ENCODE results near the gene ABHD17C.

DNA sequence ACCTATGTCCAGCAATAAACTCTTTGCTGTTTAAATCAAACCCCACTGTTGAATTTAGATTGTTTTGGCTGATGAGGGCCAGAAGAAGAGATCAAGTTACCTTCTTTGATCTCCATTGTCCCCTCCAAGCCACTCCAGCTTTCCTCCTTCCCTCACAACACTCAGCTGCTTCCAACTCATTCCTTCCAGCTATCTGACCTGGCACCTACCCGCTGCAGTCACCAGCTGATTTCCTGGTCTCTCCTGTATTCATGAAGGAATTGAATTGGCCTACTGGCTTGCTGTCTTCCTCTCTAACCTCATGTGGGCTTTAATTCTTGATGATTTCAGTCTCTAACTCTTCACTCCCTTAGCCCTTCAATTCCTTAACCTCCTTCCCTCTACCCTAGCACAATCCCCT is 40.8 kb upstream of the ABHD17C start:
- TF ChIP-seq CBX2 (IDR thresholded peaks at IDR 0.05; ENCODE audit: borderline replicate concordance, low read depth) (no peak), POLR2A (IDR thresholded peaks at IDR 0.05; ENCODE audit: low read length) (no peak)
- TF ChIP-seq, protein P1, sequence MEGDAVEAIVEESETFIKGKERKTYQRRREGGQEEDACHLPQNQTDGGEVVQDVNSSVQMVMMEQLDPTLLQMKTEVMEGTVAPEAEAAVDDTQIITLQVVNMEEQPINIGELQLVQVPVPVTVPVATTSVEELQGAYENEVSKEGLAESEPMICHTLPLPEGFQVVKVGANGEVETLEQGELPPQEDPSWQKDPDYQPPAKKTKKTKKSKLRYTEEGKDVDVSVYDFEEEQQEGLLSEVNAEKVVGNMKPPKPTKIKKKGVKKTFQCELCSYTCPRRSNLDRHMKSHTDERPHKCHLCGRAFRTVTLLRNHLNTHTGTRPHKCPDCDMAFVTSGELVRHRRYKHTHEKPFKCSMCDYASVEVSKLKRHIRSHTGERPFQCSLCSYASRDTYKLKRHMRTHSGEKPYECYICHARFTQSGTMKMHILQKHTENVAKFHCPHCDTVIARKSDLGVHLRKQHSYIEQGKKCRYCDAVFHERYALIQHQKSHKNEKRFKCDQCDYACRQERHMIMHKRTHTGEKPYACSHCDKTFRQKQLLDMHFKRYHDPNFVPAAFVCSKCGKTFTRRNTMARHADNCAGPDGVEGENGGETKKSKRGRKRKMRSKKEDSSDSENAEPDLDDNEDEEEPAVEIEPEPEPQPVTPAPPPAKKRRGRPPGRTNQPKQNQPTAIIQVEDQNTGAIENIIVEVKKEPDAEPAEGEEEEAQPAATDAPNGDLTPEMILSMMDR (IDR thresholded peaks at IDR 0.05), result no peak

Data from A549 (cell line).